Sigmoid colon (tissue), 4 donors: ENCODE measurements around the gene TTBK2.

Source experiments
- POLR2A ChIP-seq, 2 donors: fragments of 450-650 bp; IDR thresholded peaks; one replicate each; pipeline ENCODE4 v1.6.1; 2016; ENCODE audit warnings: antibody characterized with exemption in 2 of 2, mild to moderate bottlenecking in 2 of 2, moderate library complexity in 2 of 2
- POLR2AphosphoS5 ChIP-seq, 4 donors: sonication (generic); formaldehyde crosslinking; IDR thresholded peaks; one replicate each; pipeline ENCODE4 v1.6.1; 2017; ENCODE audit warnings: antibody characterized with exemption in 4 of 4
- TF ChIP-seq, protein P1 (sequence below), 4 experiments: fragments of 450-650 bp in 3 of 4; fragments of 200-600 bp in 1 of 4; IDR thresholded peaks; one replicate each; pipeline ENCODE4 v1.5.1; 2016 to 2019; ENCODE audit warnings: antibody characterized with exemption in 4 of 4, mild to moderate bottlenecking in 3 of 4, moderate library complexity in 2 of 4

DNA sequence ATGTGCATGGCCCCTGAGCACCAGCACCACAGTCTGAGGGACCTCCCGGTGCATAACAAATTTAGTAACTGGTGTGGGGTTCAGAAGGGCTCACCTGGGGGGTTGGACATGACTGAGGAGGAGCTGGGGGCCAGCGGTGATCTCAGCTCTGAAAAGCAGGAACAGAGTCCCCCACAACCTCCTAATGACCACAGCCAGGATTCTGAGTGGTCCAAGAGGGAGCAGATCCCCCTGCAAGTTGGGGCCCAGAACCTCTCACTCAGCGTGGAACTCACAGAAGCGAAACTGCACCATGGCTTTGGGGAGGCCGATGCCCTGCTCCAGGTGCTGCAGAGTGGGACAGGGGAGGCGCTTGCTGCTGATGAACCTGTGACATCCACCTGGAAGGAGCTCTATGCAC is 226.6 kb downstream of the TTBK2 start:
- TF ChIP-seq, protein P1, sequence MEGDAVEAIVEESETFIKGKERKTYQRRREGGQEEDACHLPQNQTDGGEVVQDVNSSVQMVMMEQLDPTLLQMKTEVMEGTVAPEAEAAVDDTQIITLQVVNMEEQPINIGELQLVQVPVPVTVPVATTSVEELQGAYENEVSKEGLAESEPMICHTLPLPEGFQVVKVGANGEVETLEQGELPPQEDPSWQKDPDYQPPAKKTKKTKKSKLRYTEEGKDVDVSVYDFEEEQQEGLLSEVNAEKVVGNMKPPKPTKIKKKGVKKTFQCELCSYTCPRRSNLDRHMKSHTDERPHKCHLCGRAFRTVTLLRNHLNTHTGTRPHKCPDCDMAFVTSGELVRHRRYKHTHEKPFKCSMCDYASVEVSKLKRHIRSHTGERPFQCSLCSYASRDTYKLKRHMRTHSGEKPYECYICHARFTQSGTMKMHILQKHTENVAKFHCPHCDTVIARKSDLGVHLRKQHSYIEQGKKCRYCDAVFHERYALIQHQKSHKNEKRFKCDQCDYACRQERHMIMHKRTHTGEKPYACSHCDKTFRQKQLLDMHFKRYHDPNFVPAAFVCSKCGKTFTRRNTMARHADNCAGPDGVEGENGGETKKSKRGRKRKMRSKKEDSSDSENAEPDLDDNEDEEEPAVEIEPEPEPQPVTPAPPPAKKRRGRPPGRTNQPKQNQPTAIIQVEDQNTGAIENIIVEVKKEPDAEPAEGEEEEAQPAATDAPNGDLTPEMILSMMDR (IDR thresholded peaks at IDR 0.05) = no peak
- no peak for TF ChIP-seq POLR2AphosphoS5 (IDR thresholded peaks at IDR 0.05)
- no peak for TF ChIP-seq POLR2A (IDR thresholded peaks at IDR 0.05)
